GM19467 (cell line): ENCODE data around the gene ZNF772.

Experiments
- ATAC-seq: cut with Tn5 transposase; IDR thresholded peaks from one replicate; pipeline ENCODE4 v1.9.1; 2021; ENCODE audit warnings: mild to moderate bottlenecking, moderate library complexity; ENCODE audit not compliant: unreplicated experiment

Gene ZNF772

DNA sequence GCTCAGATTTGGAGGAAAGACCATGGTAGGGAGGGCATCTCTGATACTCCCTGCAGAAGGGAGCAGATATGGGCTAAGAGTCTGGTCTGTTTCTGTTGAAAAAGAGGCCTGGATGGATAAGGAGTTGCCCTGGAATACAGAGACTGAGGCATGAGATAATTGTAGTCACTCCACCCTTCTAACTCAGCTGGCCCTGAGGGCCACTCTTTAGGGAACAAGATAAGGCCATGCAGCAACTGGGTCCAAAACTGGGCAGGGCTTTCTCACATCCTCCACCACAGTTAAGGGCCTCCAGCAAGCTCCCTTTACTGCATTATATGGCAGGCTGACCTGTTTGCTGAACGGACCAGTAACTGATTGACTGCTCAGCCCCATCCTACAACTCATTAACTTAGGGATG lies 40.9 kb downstream of the ZNF772 start:
- no peak for ATAC-seq

DNA sequence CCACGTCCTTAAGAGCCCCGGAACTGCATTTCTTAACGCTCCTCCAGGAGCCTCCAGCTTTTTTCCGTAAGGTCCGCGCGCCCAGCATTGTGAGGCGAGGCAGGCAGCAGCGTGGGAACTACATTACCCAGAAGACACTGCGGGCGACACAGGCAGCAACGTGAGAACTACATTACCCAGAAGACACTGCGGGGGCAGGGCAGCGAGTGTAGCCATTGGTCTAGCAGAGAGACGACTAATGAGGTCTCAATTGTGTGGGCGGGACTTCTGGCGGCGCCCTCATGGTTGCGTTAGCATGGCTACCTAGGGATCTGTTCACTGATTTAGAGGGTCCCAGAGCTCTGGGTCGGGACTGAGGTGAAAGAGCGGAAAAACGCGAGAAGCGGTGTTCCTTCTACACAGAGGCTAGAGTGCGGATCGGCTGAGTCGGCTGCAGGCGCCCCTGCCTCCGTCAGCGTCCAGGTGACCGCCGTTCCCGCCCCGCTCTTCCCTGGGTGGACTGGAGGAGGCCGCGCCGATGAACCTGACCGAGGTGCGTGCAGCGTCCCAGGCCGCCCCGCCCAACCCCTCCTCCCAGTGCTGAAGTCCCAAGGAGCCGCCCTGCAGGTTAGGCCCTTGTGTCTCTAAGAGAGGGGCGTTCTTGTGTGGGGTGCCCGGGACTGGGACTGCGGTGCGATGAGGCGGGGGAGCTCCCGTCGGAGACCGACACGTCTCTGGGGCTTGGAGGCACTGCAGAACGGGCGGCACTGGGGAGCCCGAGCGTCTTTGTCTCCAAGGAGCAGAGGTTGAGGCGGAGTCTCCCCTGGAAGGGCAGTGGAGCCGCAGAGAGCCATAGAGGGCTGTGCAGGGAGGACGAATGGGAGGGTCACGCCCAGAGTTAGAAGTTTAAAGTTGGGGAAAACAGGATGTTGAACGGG lies 42.0 kb downstream of the ZNF772 start, which contains the start of gene ZNF749:
Gene ZNF749, plus strand, starts transcription at position 264 of the 917 bp plus-strand sequence. Its CDS starts 254 bp downstream, at position 518.
- ATAC-seq: peak; percentile 95

DNA sequence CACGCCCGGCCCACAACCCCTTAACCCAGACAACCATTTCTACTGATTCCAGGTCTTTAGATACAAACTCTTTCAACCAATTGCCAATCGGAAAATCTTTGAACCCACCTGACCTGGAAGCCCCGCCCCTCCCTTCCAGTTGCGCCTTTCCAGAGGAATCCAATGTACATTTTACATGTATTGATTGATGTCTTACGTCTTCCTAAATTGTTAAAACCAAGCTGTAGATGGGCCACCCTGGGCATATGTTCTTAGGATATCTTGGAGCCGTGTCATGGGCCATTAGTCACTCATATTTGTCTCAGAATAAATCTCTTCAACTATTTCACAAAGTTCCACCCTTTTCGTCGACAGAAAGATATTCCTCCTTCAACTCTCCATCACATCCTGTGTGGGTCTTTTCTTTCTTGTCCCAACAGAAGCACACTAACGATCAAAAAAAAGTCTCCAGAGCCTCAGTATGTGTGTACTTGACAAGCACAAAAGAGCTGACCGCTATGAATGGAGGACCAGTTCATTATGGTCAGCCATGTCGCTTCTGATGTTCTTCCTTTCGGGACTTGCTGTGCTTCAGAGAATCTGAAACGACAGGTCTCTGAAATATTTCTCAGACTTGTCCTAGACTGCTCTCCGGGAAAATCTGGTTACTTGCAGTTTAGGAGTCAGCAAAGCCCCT lies 42.8 kb downstream of the ZNF772 start:
- peak; percentile 4 for ATAC-seq

DNA sequence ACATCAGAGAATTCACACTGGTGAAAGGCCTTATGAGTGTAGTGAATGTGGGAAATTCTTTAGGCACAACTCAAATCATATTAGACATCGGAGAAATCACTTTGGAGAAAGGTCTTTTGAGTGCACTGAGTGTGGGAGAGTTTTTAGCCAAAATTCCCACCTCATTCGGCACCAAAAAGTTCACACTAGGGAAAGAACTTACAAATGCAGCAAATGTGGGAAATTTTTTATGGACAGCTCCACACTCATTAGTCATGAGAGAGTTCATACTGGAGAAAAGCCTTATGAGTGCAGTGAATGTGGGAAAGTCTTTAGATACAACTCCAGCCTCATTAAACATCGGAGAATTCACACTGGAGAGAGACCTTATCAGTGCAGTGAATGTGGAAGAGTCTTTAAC lies 56.3 kb downstream of the ZNF772 start:
- no peak for ATAC-seq

DNA sequence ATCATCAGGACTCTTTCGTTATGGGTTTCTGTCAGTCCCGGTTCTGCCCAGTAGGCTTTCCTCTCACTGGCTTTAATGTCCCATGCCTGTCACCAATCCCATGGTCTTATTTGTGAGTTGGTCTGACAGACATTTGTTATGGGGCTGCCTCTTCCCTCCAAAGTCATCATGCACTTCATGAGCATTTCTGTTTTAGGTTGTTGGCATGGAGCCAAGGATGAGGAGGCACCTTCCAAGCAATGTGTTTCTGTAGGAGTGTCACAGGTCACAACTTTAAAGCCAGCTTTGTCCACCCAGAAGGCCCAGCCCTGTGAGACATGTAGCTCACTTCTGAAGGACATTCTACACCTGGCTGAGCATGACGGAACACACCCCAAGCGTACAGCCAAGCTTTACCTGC lies 57.9 kb downstream of the ZNF772 start:
- no peak for ATAC-seq
